ENCODE measurements around the gene SLCO1C1.
"Not testable (repeated sequence)": the region's sequence is repeated elsewhere in the genome, so short reads cannot be mapped to it uniquely, and the experiment has no call there.

SLCO1C1 gene

DNA sequence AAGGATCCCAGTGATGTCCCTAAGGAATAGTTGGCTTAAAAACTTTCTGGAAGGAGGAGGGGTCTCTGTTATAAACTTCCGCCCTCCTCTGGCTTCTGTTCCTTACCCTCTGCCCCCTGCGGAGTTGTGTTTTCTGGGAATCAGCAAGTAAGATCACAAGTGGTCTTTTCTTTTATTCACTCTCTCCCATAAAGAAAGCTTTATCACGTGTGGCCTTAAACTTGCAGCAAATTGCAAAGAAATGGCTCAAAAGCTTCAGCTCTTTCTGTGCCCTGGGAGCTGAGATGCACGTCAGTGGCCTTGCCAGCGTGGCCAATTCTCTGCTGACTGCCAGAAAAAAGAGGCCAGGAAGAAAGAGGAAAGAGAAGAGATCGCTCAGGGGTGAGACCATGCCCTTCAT, at the start of gene SLCO1C1:
Gene SLCO1C1, plus strand, starts transcription at position 101 of the 400 bp plus-strand sequence. CDS start 4,245 bp downstream, outside the sequence.
- no peak for DNase-seq

DNA sequence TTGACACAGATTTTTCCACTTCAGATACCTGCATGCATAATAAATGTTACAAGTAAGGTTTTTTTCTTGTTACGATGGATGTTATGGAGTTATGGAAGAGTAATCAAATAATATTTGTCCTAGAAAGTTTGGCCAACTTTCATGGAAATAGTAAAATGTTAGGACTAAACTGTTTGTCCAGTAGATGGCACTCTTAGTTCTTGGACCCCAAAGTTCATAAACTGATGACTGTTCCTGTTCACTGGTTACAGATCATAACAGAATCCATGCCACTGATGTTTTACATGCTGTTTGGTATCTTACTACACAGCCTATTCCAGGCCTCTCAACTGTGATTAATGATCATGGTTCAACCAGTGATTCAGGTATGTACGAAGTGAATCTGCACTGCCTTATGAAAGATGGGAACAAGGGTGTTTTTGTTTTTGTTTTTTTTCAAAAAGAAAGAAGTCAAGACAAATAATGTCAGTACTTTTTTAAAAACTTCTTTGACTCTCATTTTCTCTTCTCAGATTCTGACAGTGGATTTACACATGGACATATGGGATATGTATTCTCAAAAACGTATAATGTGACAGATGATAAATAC, 48.8 kb upstream of the SLCO1C1 start:
- DNase-seq, result peak; percentile 9

DNA sequence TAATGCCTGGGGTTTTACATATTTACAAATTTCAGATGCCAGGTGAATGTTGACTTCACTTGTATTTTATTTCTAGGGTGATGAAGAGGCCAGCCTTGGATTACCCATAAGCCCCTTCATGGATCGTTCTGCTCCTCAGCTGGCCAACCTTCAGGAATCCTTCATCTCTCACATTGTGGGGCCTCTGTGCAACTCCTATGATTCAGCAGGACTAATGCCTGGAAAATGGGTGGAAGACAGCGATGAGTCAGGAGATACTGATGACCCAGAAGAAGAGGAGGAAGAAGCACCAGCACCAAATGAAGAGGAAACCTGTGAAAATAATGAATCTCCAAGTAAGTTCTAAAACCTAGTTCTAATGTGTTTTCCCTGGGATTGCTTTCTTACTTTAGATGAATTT, 41.3 kb upstream of the SLCO1C1 start:
- no peak for DNase-seq

DNA sequence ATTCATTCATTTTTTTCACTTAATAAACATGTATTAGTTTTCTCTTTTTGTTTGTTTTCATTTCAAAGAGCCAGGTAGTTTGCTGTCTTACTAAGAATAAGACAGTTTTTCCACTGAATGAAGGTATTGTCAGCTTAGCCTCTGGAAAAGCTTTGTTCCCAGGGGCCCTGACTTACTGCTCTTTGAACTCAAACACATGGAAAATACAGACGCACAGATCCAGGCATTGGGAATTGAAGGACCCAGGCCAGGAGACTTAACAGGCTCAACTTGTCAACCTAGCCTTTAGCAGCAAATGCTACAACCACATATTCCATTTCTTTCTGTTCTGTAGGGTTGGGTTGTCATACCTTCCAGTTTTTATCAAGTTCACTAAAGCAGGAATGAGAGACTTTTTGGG, 38.5 kb upstream of the SLCO1C1 start:
- no peak for DNase-seq

DNA sequence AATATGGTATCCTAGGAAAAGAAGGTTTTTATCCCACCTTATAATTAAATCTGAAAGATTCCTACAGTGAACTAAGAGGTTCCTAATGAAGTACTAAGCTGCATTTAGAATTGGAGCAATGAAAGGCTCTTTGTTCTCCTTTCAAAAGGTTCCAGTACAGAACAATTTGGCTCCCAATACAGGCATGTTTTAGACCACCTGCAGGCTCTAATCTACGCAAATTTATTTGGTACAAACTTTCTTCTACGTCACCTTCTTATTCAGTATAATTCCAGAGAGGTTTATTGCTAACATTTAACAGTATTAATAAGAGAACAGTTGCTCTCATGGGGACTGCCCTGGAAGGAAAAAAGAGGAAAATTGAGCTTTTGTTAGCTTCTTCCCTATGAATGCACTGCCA, 37.6 kb upstream of the SLCO1C1 start:
- no peak for DNase-seq

DNA sequence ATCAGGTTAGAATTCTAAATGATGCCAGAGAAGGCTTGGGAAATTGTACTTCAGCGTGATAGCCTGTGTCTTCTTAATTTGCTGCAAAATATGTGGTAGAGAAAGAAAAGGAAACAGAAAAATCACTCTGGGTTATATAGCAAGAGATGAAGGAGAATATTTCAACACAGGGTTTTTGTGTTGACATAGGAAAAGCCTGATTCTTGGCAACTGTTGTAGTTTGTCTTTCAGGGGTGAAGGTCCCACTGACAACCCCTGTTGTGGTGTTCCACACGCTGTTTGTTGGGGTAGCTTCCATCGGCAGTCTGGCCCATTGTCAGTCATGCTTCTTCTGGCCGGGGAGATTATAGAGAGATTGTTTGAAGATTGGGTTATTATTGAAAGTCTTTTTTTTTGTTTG, 13.8 kb upstream of the SLCO1C1 start:
- no peak for DNase-seq

- DNase-seq, result no peak
Measured at GRCh38 chr12:20696181-20696905, 1.2 kb downstream of the SLCO1C1 start.

DNA sequence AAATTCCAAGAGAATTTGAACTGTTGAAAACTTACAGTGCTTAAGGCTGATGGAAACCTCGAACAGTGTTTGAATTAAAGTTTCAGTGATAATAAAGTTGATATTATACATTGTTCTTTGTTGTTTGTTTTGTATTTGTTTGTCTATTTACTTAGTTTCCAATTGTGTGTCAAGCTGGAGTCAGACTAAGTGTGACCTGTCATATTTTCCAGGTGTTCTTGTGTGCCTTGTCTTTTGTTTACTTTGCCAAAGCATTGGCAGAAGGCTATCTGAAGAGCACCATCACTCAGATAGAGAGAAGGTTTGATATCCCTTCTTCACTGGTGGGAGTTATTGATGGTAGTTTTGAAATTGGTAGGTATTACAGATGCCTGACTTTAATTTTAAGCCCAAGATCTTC, 6.0 kb downstream of the SLCO1C1 start:
- DNase-seq, result no peak

DNA sequence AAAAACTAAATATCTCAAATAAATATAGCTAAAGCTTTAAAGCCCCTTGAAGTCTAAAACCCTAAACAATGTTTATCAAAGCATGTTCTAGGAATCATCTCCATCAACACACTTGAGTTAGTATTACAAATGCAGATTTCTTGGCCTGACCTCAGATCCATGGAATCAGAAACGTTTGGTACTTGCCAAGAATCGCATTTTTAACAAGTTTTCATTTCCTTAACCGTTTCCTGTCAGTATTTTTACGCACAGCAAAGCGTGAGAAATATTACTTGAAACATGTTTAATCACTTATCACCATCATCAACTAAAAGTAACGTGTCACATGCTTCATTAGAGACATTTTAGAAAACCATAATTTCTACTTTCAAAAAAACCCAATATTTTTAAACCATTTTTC, 9.7 kb downstream of the SLCO1C1 start:
- no peak for DNase-seq

DNA sequence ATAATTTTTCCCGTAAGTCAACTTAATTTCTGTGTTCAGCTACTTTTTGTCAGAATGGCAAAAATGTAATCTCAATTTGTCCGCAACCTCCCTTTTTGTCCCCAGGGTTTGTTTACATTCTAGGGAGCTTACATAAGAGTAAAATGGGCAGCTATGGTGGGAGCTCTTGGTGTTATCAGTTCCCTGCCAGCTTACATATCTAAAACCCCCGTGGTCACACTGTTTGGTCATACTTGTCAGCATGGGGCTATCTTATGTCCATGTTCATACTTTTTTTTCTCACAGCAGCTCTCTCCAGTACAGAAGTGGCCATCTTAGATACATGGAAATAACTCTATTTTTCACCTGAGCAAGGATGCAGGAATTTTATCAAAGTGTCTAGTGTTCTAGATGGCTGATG, 16.7 kb downstream of the SLCO1C1 start:
- no peak for DNase-seq

- no peak for DNase-seq
Measured at GRCh38 chr12:20716037-20716436, 20.9 kb downstream of the SLCO1C1 start.

- DNase-seq, result no peak
Measured at GRCh38 chr12:20716985-20717384, 21.9 kb downstream of the SLCO1C1 start.

GRCh38 chr12:20718294-20718693, 23.2 kb downstream of the SLCO1C1 start:
- DNase-seq, result no peak

DNA sequence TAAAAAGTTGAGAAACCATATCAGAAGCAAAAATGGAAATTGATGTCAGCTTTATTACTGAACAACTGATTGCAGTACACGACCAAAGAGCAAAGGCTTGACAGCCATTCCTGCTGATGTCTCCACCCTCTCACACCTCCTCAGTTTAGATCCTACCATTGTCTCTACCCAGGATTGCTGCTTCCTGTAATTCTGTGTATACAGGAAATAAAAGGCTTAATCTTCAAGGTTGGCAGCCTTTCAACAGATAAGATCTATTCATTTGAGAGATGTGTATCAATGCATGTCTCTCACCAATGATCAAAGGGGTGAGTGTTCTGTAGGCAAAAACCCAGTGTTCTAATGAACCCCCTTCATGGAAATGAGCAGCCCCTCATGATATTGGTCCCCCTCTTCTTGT, 27.0 kb downstream of the SLCO1C1 start:
- no peak for DNase-seq

DNA sequence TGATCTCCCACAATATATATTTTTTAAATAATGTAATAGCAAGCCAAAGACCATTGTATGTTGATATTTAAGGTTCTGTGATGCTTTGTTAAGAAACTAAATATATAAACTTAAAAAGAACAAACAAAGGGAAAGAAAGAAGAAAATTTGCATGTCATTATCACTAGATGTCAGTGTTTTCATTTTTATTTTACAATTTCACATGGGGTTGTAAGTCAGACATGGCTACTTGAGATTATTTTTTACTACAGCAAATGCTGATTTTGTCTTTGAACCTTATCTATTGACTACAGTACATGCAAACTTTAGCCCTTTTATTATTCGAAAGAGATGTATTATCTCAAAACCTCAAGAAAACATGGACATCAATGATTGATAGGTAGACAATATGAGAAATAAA, 36.1 kb downstream of the SLCO1C1 start:
- no peak for DNase-seq

DNA sequence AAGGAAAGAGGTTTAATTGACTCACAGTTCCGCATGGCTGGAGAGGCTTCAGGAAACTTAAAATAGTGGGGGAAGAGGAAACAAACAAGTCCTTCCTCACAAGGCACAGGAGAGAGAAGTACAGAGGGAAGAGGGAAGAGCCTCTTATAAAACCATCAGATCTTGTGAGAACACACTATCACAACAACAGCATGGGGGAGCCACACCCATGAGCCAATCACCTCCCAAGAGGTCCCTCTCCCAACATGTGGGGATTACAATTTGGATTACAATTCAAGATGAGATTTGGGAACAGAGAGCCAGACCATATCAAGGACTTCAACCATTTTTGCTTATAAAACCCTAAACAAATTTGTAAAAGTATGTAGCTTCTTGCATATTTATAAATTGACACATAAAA, 45.8 kb downstream of the SLCO1C1 start:
- DNase-seq, result no peak

GRCh38 chr12:20748198-20748597, 53.1 kb downstream of the SLCO1C1 start:
- DNase-seq, result no peak

- no peak for DNase-seq
Measured at GRCh38 chr12:20751046-20751445, 55.9 kb downstream of the SLCO1C1 start.

DNA sequence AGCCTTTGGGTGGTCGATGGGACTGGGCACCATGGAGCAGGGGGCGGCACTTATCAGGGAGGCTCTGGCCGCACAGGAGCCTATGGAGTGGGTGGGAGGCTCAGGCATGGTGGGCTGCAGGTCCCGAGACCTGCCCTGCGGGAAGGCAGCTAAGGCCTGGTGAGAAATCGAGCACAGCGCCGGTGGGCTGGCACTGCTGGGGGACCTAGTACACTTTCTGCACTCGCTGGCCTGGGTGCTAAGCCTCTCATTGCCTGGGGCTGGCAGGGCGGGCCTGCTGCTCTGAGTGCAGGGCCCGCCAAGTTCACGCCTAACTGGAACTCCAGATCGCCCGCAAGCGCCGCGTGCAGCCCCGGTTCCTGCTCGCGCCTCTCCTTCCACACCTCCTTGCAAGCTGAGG, 82.3 kb downstream of the SLCO1C1 start:
- no peak for DNase-seq

DNA sequence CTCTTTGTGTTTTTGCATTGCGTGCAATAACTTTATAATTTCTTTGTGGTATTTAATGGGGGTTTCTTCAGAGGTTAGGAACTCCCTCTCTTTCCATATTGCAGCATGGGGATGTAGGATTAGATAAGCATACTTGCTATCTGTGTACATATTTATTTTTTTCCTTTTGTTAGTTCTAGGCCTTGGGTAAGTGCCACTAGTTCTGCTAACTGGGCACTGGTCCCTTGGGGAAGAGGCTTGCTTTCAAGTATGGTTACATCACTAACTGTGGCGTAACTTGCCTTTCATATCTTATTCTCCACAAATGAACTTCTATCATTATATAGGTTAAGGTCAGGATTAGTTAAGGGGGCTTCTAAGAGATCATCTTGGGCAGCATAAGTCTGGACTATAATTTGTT, 83.8 kb downstream of the SLCO1C1 start:
- DNase-seq, result no peak

DNA sequence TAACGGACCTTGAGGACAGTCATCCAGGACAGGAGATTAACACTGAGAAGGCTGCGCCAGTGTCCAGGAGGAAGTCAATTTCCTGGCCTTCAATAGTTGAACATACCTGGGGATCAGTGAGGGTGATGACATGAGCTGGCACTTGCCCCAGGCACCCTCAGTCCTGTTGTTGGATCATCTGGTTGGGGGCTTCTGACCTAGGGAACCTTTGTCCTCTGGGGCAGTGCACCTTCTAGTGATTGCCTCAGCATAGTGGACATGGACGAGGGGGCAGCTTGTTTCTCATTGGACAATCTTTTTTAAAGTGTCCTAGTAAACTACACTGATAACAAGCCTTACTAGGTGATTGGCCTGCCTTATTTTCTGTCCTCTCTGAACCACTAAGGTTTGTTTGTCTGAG, 84.8 kb downstream of the SLCO1C1 start:
- not testable (repeated sequence) for DNase-seq

DNA sequence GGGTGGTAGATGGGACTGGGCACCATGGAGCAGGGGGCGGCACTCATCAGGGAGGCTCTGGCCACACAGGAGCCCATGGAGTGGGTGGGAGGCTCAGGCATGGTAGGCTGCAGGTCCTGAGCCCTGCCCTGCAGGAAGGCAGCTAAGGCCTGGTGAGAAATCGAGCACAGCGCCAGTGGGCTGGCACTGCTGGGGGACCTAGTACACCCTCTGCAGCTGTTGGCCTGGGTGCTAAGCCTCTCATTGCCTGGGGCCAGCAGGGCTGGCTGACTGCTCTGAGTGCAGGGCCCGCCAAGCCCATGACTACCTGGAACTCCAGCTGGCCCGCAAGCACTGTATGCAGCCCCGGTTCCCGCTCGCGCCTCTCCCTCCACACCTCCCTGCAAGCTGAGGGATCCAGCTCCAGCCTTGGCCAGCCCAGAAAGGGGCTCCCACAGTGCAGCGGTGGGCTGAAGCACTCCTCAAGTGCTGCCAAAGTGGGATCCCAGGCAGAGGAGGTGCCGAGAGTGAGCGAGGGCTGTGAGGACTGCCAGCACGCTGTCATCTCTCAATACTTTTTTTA, 88.7 kb downstream of the SLCO1C1 start:
- not testable (repeated sequence) for DNase-seq

GRCh38 chr12:20792971-20793370, 97.8 kb downstream of the SLCO1C1 start:
- DNase-seq, result no peak

- no peak for DNase-seq
Measured at GRCh38 chr12:20798554-20798953, 103.4 kb downstream of the SLCO1C1 start.

DNA sequence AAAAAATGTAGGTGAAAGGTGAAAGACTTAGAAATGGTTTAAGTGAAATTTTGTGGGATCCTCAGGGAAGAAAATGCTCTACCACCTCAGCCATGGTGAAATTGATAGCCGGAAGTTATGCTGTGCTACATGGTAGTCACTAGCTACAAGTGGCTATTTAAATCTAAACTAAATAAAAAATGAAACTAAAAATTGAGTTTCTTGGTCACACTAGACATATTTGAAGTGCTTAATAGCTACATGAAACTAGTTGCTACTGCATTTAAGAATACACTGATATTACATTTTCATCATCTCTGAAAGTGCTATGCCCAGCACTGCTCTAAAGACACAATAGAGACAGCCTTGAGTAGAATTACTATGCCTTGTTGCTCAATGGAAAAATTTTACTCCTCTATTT, 105.0 kb downstream of the SLCO1C1 start:
- no peak for DNase-seq

Data from NCI-H1092 treated with DMSO at 0.1 percent for 48 hours (cell line).